Common myeloid progenitor, CD34-positive (primary cell): ENCODE data around the gene ZMYM1.
"Not testable (repeated sequence)": the region's sequence is repeated elsewhere in the genome, so short reads cannot be mapped to it uniquely, and the experiment has no call there.

Experiments
- CTCF ChIA-PET: fragments of 350-600 bp; sonication (Branson Sonifier 250); formaldehyde crosslinking; loops from one replicate; lab custom pipeline; 2021; ENCODE audit warnings: antibody characterized with exemption; lab: Charles Lee
- POLR2A ChIA-PET: fragments of 350-600 bp; sonication (Branson Sonifier 250); formaldehyde crosslinking; loops from one replicate; lab custom pipeline; 2021; ENCODE audit warnings: antibody characterized with exemption; lab: Charles Lee
- DNase-seq, 3 donors: peaks; one replicate each; pipeline versions ENCODE4 v3.0.0 to v3.0.0-alpha.2; 2013
- H3K27ac ChIP-seq, 2 experiments: 1 replicate in 1 of 2; 2 replicates in 1 of 2; pipeline ENCODE4 v1.7.0; 2013; ENCODE audit warnings: inconsistent platforms in 2 of 2, low read length in 2 of 2, mild to moderate bottlenecking in 2 of 2, low read depth in 1 of 2, moderate library complexity in 1 of 2; ENCODE audit not compliant: severe bottlenecking in 2 of 2, insufficient read depth in 1 of 2, poor library complexity in 1 of 2
- H3K27me3 ChIP-seq, 5 experiments: replicated peaks in 2 of 5; 1 replicate in 3 of 5; 2 replicates in 2 of 5; pipeline versions ENCODE4 v1.6.1 to v1.7.0; 2013; ENCODE audit warnings: low read length in 4 of 5, mild to moderate bottlenecking in 2 of 5, moderate library complexity in 2 of 5, inconsistent platforms in 1 of 5; ENCODE audit not compliant: insufficient read depth in 5 of 5, control insufficient read depth in 4 of 5
- H3K36me3 ChIP-seq, 4 experiments: 1 replicate in 2 of 4; 2 replicates in 2 of 4; pipeline versions ENCODE4 v1.6.1 to v1.7.0; 2013; ENCODE audit warnings: low read length in 3 of 4, control low read depth in 1 of 4, mild to moderate bottlenecking in 1 of 4; ENCODE audit not compliant: control insufficient read depth in 4 of 4, insufficient read depth in 4 of 4
- H3K4me1 ChIP-seq, 4 experiments: 1 replicate in 3 of 4; 2 replicates in 1 of 4; pipeline versions ENCODE4 v1.6.1 to v1.7.1; 2013; ENCODE audit warnings: low read length in 3 of 4, mild to moderate bottlenecking in 3 of 4, control low read depth in 1 of 4, inconsistent platforms in 1 of 4, moderate library complexity in 1 of 4; ENCODE audit not compliant: control insufficient read depth in 4 of 4, insufficient read depth in 4 of 4; ENCODE audit errors: control extremely low read depth in 1 of 4
- H3K4me3 ChIP-seq, 7 experiments: 1 replicate in 4 of 7; 2 replicates in 3 of 7; pipeline versions ENCODE4 v1.5.1 to v1.7.0; 2013; ENCODE audit warnings: mild to moderate bottlenecking in 7 of 7, low read length in 6 of 7, moderate library complexity in 6 of 7, inconsistent platforms in 2 of 7, low read depth in 2 of 7, control low read depth in 1 of 7; ENCODE audit not compliant: insufficient read depth in 4 of 7, control insufficient read depth in 1 of 7; ENCODE audit errors: extremely low read depth in 1 of 7
- H3K9me3 ChIP-seq, 5 experiments: 1 replicate in 4 of 5; 2 replicates in 1 of 5; pipeline versions ENCODE4 v1.6.1 to v1.7.1; 2013; ENCODE audit warnings: low read length in 4 of 5, mild to moderate bottlenecking in 2 of 5, inconsistent platforms in 1 of 5, low read depth in 1 of 5, moderate library complexity in 1 of 5; ENCODE audit not compliant: control insufficient read depth in 4 of 5, insufficient read depth in 2 of 5; ENCODE audit errors: control extremely low read depth in 1 of 5
- WGBS: methylation state at CpG from one replicate; pipeline ENCODE4 v1.1.5; 2013; ENCODE audit not compliant: insufficient coverage; 5-methylcytosine and 5-hydroxymethylcytosine counted together

ZMYM1 gene

GRCh38 chr1:35049116-35049515 is 30.1 kb upstream of the ZMYM1 start:
- H3K9me3 ChIP-seq = no peaks in the 10 kb centered on the region
- ChIA-PET CTCF (no interaction called here), POLR2A (no interaction called here)
- H3K4me1 ChIP-seq = peaks cover 0 to 6% (median 0%) of the 10 kb centered on the region in 4 experiments
- no peak for DNase-seq
- no peaks in the 10 kb centered on the region for H3K27me3 ChIP-seq
- WGBS = 93% methylated on average over 3 of the region's 12 CpGs
- H3K4me3 ChIP-seq = no peak overlapping the region
- H3K27ac ChIP-seq = no peak overlapping the region
- H3K36me3 ChIP-seq = no peaks in the 10 kb centered on the region

- Histone ChIP-seq H3K27me3 (no peaks in the 10 kb centered on the region), H3K4me3 (no peak overlapping the region), H3K36me3 (no peaks in the 10 kb centered on the region), H3K4me1 (no peaks in the 10 kb centered on the region), H3K9me3 (no peaks in the 10 kb centered on the region), H3K27ac (no peak overlapping the region)
- WGBS = 100% methylated on average over 3 of the region's 3 CpGs
- no peak for DNase-seq
- CTCF ChIA-PET = no interaction called here
- POLR2A ChIA-PET = no interaction called here
Observed at GRCh38 chr1:35053433-35053832, 25.8 kb upstream of the ZMYM1 start.

GRCh38 chr1:35054282-35054681 is 24.9 kb upstream of the ZMYM1 start:
- no CpG with 5 or more reads among the region's 3 CpGs for WGBS
- H3K4me3 ChIP-seq, POLR2A ChIA-PET, H3K36me3 ChIP-seq, H3K9me3 ChIP-seq, H3K27me3 ChIP-seq, H3K27ac ChIP-seq, CTCF ChIA-PET, H3K4me1 ChIP-seq, DNase-seq: not testable (repeated sequence)

GRCh38 chr1:35058321-35058720 is 20.9 kb upstream of the ZMYM1 start:
- H3K27ac ChIP-seq, H3K9me3 ChIP-seq, CTCF ChIA-PET, POLR2A ChIA-PET, H3K27me3 ChIP-seq, H3K4me3 ChIP-seq, DNase-seq, H3K36me3 ChIP-seq: not testable (repeated sequence)
- 91% methylated on average over 7 of the region's 7 CpGs for WGBS
- peaks cover 3 to 16% (median 10%) of the 10 kb centered on the region in 4 experiments for H3K4me1 ChIP-seq

- ChIA-PET POLR2A (no interaction called here), CTCF (no interaction called here)
- Histone ChIP-seq H3K27ac (no peak overlapping the region), H3K4me3 (no peak overlapping the region), H3K27me3 (no peaks in the 10 kb centered on the region), H3K9me3 (peaks cover 0 to 2% (median 0%) of the 10 kb centered on the region in 5 experiments), H3K4me1 (peaks cover 3 to 16% (median 11%) of the 10 kb centered on the region in 4 experiments), H3K36me3 (no peaks in the 10 kb centered on the region)
- WGBS = 80% methylated on average over 1 of the region's 2 CpGs
- DNase-seq = peak in 2 of 3 donors; percentile 20 to 22
Observed at GRCh38 chr1:35058988-35059387, 20.2 kb upstream of the ZMYM1 start.

GRCh38 chr1:35062518-35063196 is 16.5 kb upstream of the ZMYM1 start:
- POLR2A ChIA-PET = no interaction called here
- H3K27ac ChIP-seq = no peak overlapping the region

GRCh38 chr1:35064265-35064664 is 14.9 kb upstream of the ZMYM1 start:
- Histone ChIP-seq H3K9me3 (peaks cover 0 to 2% (median 0%) of the 10 kb centered on the region in 5 experiments), H3K27me3 (no peaks in the 10 kb centered on the region), H3K4me3 (no peak overlapping the region), H3K4me1 (peaks cover 3 to 16% (median 11%) of the 10 kb centered on the region in 4 experiments), H3K36me3 (no peaks in the 10 kb centered on the region), H3K27ac (no peak overlapping the region)
- CTCF ChIA-PET = no interaction called here
- no CpG with 5 or more reads among the region's 2 CpGs for WGBS
- POLR2A ChIA-PET = no interaction called here
- no peak for DNase-seq

More at GRCh38 chr1:35062518-35063196, 16.5 kb upstream of the ZMYM1 start:
- peak; percentile 22 to 61 (median 48) for DNase-seq
- CTCF ChIA-PET = interaction anchor here (1.0 kb wide), 1 partner anchor 30 kb away, joined by 3 read pairs; no protein-coding TSS in a partner anchor
- H3K36me3 ChIP-seq = no peaks in the 10 kb centered on the region
- H3K27me3 ChIP-seq = no peaks in the 10 kb centered on the region
- peak overlapping the region in 1 of 7 experiments; percentile 4 for H3K4me3 ChIP-seq
- peaks cover 0 to 2% (median 0%) of the 10 kb centered on the region in 5 experiments for H3K9me3 ChIP-seq
- 0% methylated on average over 2 of the region's 4 CpGs for WGBS
- peaks cover 3 to 16% (median 11%) of the 10 kb centered on the region in 4 experiments for H3K4me1 ChIP-seq
